H1 (cell line): ENCODE data around the gene FHL1. TPM values are rescaled to one million over a fixed set of nuclear protein-coding genes. Genes with fewer than 3 reads are reported as not detected.

ENCODE experiments used
- CHD7 ChIP-seq: fragments of 300-600 bp; sonication (generic); IDR thresholded peaks from 2 replicates; pipeline ENCODE4 v1.7.1; 2012; ENCODE audit warnings: low read length, moderate library complexity, mild to moderate bottlenecking, inconsistent platforms; ENCODE audit not compliant: insufficient replicate concordance
- CTCF ChIP-seq, 3 experiments: IDR thresholded peaks; 1 replicate in 2 of 3; 2 replicates in 1 of 3; pipeline versions ENCODE4 v1.5.1 to v1.6.1; 2011; ENCODE audit warnings: low read length in 3 of 3, mild to moderate bottlenecking in 3 of 3, inconsistent platforms in 2 of 3, low read depth in 1 of 3, moderate library complexity in 1 of 3; ENCODE audit not compliant: insufficient read depth in 1 of 3; ENCODE audit errors: control extremely low read depth in 1 of 3
- FOSL1 ChIP-seq: IDR thresholded peaks from 2 replicates; pipeline ENCODE4 v1.6.1; 2011; ENCODE audit warnings: mild to moderate bottlenecking, low read depth, low read length, moderate library complexity; ENCODE audit not compliant: insufficient read depth
- GABPA ChIP-seq: IDR thresholded peaks from 2 replicates; pipeline ENCODE4 v1.6.1; 2011; ENCODE audit warnings: mild to moderate bottlenecking, low read length, moderate library complexity, borderline replicate concordance; ENCODE audit not compliant: insufficient read depth
- MAFK ChIP-seq: IDR thresholded peaks from 2 replicates; pipeline ENCODE4 v1.6.1; 2012; ENCODE audit warnings: low read depth, mild to moderate bottlenecking, improper control_type of control experiment, low read length
- POLR2A ChIP-seq, 2 experiments: IDR thresholded peaks; 1 replicate in 1 of 2; 2 replicates in 1 of 2; pipeline ENCODE4 v1.6.1; 2011; ENCODE audit warnings: low read depth in 2 of 2, low read length in 2 of 2, mild to moderate bottlenecking in 2 of 2; ENCODE audit errors: control extremely low read depth in 1 of 2
- POU5F1 ChIP-seq: IDR thresholded peaks from 2 replicates; pipeline ENCODE4 v1.6.1; 2011; ENCODE audit warnings: low read depth, mild to moderate bottlenecking, low read length, moderate library complexity
- RFX5 ChIP-seq: IDR thresholded peaks from 2 replicates; pipeline ENCODE4 v1.6.1; 2011; ENCODE audit warnings: low read depth, low read length, improper control_type of control experiment, borderline replicate concordance
- SIX5 ChIP-seq: IDR thresholded peaks from 2 replicates; pipeline ENCODE4 v1.6.1; 2011; ENCODE audit warnings: mild to moderate bottlenecking, low read depth, low read length
- polyA plus RNA-seq, 7 experiments: library from polyadenylated mRNA; depleted of rRNA in 3 of 7; stranded (reverse) in 5 of 7; unstranded in 2 of 7; fragments of >200 nt in 5 of 7; fragments of 200-250 nt in 2 of 7; gene quantifications; 1 replicate in 5 of 7; 2 replicates in 1 of 7; 4 replicates in 1 of 7; pipeline versions ENCODE4 v1.2.1 to v1.2.3, GENCODE V29; 2011 to 2013; ENCODE audit warnings: missing spikeins in 2 of 7, mixed read lengths in 2 of 7
- total RNA-seq: library from RNA; stranded (reverse); fragmentation: NEBNext Ultra II Directional; extraction: Animal tissue kit (Norgen Biotek cat#: 25700); gene quantifications from 2 replicates; pipeline ENCODE4 v1.2.1, GENCODE V29; 2021

FHL1 gene
- total and polyA plus RNA-seq, 2 of the 8 experiments (the other 6 are each of a cell fraction or from before 2014, with no cell fraction given), result 45.0 to 56.5 TPM

DNA sequence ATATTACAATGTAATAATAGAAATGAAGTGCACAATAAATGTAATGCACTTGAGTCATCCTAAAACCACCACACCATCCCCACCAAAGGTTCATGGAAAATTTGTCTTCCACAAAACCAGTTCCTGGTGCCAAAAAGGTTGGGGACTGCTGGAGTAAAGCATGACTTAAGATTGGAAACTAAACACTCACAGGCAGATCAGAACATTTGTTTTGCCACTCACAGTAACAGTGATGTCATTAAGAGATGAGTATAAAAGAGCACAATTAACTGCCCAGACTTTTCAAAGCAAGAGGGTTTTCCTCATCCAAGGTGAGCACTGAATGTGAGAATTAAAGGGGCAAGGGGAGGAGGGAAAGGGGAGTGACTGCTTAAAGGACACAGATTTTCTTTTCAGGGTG lies 68.2 kb downstream of the FHL1 start (continued):
- TF ChIP-seq CHD7 (no peak), RFX5 (no peak), POU5F1 (no peak), MAFK (no peak), CTCF (IDR thresholded peaks at IDR 0.05; ENCODE audit: control extremely low read depth in 1 of 3, insufficient read depth in 1 of 3, low read depth in 1 of 3, low read length in 3 of 3) (no peak), SIX5 (no peak), POLR2A (IDR thresholded peaks at IDR 0.05; ENCODE audit: control extremely low read depth in 1 of 2, low read depth in 2 of 2, low read length in 2 of 2) (no peak), GABPA (no peak), FOSL1 (no peak)
